HG03039 (cell line): Measurements from ENCODE around the gene RAB11B.
"Not testable (repeated sequence)": the region's sequence is repeated elsewhere in the genome, so short reads cannot be mapped to it uniquely, and the experiment has no call there.

Source experiments
- ATAC-seq: cut with Tn5 transposase; IDR thresholded peaks from one replicate; pipeline ENCODE4 v1.9.1; 2021; ENCODE audit warnings: mild to moderate bottlenecking, moderate library complexity; ENCODE audit not compliant: unreplicated experiment

The RAB11B gene

DNA sequence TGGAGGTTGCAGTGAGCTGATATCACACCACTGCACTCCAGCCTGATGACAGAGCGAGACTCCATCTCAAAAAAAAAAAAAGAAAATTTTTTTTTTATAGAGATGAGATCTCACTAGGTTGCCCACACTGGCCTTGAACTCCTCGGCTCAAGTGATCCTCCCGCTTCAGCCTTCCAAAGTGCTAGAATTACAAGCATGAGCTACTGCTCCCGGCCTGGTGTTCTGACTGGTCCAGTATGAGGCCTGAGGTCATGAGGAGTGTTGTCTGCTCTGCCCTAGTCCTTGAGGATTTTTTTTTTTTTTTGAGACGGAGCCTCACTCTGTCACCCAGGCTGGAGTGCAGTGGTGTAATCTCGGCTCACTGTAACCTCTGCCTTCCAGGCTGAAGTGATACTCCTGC lies 35.2 kb downstream of the RAB11B start:
- ATAC-seq, result not testable (repeated sequence)

DNA sequence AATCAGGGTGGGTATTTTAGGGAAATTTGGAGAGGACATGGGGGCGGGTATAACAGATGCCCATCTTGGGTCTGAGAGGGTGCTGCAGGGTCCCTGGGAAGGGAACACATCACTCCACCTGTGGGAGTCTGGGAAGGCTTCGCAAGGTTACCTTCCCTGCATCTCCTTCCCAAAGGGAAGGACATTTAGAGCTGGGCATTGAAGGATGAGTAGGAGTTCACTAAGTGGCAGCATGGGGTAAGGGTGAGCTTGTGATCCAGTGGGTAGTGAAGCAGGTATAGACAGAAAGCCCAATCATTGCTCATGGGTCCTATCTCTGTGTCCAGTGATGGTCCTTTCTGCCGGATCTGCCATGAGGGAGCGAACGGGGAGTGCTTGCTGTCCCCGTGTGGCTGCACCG lies 36.1 kb downstream of the RAB11B start:
- ATAC-seq, result no peak

DNA sequence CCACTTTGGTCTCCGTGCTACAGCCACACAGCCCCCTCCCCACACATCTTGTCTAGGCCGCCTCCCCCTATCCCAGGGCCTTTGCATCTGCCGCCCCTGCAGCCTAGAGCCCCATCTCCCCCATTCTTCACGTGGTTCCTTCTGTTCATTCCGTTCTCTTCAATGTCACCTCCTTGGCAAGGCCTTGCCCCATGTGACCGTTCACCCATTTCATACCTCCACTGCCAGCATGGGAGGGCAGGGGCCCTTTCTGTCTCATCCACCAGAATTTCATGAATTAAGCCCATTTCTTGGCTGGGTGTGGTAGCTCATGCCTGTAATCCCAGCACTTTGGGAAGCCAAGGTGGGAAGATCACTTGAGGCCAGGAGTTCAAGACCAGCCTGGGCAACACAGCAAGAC lies 38.9 kb downstream of the RAB11B start:
- no peak for ATAC-seq

DNA sequence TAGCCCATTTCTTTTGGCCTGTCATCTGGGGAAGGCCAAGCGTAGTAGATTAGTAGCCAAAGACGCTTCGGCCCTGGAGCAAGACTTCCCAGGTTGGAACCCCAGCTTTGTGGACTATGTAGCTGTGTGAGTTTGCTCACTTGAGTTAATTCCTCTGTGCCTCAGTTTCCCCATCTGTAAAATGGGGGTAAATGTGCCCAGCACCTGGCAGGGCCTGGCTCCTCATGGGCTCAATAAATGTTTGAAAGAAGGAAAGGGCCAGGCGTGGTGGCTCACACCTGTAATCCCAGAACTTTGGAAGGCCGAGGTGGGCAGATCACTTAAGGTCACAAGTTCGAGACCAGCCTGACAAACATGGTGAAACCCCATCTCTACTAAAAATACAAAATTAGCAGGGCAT lies 39.7 kb downstream of the RAB11B start:
- no peak for ATAC-seq

DNA sequence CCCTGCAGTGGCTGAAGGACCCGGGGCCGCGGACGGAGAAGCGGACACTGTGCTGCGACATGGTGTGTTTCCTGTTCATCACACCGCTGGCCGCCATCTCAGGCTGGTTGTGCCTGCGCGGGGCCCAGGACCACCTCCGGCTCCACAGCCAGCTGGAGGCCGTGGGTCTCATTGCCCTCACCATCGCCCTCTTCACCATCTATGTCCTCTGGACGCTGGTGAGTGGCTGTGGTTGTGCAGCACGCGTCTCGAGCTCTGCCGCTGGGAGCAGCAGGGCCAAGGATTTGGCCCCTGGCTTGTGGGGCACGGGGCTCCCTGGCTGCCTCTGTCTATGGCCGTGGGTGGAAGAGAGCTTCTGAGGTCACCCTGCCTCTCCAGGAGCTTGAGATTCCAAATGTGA lies 40.5 kb downstream of the RAB11B start:
- no peak for ATAC-seq

DNA sequence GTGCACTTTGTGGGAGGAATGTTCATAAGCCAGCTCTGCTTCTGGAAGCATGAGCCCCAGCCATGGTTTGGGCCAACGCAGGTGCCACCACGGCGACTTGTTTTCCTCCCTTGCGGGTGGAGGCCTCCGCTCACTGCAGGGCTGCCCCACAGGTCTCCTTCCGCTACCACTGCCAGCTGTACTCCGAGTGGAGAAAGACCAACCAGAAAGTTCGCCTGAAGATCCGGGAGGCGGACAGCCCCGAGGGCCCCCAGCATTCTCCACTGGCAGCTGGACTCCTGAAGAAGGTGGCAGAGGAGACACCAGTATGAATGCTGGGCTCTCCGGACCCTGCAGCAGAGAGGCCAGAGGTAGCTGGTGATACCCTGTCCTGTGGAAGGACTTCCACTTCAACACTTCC lies 48.1 kb downstream of the RAB11B start:
- ATAC-seq, result no peak

DNA sequence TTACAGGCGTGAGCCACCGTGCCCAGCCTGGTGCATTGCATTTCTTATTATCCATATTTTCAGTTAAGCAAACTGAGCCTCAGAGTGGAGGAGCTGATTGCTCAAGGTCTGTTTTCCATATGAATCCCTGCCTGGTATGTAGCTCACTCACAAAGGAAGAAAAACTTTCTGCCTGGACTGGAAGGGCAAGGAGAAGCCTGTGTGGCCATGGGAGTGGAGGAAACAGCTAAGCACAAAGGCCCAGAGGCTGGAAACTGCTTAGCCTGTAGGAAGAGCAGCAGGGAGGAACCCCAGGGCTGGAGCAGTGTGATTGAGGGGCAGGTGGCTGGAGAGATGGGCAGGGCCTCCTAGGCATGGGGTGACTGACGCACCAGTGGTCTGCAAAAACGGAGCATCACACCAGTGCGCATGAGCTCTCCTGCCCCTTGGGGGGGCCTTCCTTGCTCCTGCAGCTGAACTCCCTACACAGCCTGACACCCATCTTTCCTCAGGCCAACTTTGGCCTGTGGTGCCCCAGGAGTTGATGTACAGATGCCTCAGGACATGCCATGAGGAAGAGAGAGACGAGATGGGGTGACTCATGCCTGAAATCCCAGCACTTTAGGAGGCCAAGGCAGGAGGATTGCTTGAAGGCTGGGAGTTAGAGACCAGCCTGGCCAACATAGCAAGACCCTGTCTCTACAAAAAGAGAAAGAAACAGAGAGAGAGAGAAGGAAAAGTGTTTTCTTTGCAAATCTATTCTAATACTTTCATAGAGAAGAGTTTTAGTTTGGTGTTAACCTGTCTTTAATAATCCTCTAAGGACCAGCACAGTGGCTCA lies 51.8 kb downstream of the RAB11B start:
- ATAC-seq, result no peak

DNA sequence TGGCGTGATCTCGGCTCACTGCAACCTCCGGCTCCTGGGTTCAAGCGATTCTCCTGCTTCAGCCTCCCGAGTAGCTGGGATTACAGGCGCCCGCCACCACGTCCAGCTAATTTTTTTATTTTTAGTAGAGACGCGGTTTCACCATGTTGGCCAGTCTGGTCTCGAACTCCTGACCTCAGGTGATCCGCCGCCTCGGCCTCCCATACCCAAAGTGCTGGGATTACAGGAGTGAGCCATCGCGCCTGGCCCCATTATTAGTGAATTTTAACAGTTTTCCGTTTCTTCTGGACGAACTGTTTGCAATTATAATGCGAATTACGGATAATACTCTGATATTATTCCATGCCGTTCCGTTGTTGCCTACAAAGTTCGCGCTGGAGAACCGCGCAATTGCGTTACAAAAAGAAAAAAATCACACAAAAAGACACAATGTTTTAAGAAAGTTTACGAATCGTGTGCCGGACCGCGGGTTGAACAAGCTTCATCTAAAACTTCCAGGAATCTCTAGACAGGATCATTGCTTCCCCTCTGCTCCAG lies 54.0 kb downstream of the RAB11B start:
- not testable (repeated sequence) for ATAC-seq

DNA sequence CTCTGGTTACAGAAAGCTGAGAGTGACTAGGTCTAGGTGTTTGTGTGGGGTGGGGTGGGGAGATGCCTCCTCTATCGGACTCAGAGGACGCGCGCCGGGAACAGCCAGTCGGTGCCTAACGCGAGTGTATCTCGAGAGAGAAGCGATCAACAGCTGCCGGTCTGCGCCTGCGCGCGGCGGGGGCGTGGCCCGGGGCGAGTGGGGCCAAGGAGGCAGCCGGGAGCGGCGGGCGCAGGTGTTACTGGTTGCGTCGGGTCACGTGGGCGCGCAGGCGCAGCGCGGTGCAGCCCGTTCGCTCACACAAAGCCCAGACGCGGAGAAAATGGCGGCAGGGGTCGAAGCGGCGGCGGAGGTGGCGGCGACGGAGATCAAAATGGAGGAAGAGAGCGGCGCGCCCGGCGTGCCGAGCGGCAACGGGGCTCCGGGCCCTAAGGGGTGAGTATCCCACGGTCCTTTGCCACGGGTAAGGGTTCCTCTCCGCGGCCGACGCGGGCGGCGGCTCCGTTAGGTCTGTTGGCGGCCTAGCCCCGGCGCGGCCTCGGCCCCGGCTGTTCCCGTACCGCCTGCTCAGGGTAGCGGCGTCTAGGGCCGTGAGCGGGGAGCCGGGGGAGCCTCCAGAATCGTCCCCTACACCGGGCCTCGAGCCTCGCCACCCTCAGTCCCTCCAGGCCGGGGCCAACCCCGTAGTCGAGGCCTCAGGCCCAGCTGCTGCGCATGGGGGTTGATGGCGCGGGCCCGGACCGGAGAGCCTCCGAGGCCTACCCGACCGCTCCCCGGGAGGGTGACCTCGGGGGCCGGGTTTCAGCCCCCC lies 54.7 kb downstream of the RAB11B start, which contains the start of gene HNRNPM:
Gene HNRNPM (plus strand): TSS at position 299 of the 811 bp plus-strand sequence. CDS start 24 bp downstream, at position 323.
- ATAC-seq, result peak; percentile 69

DNA sequence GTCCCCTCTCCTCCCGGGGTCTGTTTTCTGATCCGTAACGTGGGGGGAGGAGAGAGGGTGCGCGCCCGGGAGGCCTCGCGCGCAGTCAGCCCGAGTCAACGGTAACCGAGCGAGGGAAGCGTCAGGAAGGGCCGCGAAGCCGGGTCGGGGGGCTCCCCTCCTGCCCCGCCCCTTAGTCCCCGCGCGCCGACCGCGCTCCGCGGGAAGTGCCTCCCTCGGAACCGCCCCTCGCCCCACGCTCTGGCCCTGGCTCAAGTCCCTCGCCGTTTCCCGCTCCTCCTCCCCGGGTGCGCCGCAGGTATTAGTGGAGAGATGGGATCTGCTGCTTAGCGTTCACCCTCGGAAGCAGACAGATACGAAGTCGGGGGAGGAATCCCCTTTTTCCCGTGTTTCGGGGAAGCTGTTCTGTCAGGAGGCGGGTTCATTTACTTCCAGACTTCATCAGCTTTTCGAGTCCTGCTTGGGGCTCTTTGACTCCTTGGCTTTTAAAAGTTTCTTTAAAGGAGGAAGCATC lies 55.4 kb downstream of the RAB11B start:
- peak; percentile 30 for ATAC-seq

DNA sequence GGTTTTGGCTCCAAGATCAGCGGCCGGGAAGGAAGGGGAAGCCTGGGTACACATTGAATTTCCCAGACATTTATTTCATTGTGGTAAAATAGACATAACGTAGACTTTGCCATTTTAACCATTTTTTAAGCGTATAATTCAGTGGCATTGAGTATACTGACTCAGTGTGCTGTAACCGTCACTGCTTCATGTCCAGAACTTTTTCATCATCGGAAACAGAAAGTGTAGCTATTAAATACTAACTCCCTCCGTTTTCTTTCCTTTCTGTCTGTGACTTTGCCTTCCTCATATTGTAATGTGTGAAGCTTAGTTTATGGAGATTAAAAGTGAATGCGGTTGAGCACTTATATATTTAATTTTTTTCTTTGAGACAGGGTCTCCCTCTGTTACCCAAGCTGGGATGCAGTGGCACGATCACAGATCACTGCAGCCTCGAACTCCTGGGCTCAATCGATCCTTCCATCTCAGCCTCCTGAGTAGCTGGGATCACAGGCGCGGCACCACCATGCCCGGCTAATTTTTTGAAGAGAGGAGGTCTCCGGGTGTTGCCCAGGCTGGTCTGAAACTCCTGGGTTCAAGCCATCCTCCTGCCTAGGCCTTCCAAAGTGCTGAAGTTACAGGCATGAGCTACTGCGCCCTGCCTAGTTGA lies 56.0 kb downstream of the RAB11B start:
- no peak for ATAC-seq

DNA sequence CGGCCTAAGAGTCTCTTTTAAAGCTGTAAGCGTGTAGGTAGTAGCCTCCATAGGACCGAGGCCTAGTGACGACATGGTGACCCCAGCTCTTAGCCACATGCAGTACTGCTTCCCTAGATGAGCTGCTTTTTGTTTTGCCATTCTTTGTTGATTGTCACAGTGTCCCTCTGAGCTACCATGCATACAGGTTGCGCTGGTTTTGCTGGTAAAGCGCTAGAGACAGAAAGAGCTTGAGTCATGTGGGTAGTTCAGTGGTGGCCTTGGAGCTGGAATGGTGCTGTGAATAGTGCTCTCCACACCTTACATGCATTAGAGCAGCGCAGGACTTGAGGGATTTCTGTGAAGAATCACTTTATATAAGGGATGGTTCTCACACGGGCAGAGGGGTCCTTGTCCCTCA lies 59.7 kb downstream of the RAB11B start:
- no peak for ATAC-seq

DNA sequence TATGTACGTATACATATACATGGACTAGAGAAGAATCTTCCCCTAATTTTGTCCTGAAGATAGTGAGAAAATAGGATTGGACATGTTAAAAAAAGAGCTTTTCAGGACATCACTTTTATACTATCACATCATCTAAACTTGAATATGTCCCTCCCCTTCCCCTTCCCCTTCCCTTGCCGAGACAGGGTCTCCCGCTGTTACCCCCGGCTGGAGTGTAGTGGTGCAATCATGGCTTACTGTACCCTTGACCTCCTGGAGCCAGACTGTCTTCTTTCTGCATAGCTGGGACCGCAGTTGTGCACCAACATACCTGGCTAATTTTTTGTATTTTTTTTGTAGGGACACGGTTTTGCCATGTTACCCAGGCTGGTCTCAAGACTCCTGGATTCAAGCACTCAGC lies 61.2 kb downstream of the RAB11B start:
- ATAC-seq, result no peak

DNA sequence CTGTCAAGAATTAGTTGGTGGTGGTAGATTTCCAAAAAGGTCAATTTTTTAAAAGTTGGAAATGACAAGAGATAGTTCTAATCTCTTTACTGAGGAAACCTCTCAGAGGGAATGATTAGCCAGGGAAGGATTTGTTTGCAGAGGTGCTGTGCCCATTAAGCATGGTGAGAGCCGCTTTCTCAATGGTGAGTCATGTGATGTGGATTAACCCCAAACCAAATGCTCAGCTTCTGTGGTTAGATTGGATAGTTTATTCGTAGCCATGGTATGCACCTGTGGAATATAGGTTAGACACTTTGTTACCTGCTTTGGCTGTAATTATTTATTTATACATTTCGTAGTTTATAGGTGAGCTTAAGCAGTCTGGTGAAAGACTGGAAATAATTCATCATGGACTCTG lies 61.7 kb downstream of the RAB11B start:
- no peak for ATAC-seq

DNA sequence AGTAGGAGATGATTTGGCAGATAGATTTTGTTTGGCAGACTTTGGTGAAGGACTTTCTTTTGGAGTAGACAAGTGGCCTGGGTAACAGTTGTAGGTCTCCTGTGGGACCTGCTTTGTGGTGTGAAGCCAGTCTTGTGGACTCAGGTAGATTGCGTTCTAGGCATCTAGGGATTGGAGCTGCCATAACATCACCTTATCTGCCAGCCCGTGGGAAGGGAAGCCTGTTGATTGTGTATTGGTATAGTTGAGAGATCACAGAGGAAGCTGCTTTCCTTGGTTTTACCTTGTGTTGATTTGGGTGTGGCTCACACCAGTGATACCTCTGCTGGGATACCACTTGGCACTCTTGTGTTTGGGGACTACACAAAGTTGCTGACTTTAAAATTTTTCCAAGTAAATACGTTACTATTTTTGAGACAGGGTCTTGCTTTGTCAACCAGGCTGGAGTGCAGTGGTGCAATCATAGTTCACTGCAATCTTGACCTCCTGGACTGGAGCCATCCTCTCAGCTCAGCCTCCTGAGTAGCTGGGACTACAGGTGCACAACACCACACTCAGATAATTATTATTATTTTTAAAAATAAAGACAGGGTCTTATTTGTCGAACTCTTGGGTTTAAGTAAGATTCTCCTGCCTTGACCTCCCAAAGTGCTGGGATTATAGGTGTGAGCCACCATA lies 62.4 kb downstream of the RAB11B start:
- ATAC-seq, result no peak

DNA sequence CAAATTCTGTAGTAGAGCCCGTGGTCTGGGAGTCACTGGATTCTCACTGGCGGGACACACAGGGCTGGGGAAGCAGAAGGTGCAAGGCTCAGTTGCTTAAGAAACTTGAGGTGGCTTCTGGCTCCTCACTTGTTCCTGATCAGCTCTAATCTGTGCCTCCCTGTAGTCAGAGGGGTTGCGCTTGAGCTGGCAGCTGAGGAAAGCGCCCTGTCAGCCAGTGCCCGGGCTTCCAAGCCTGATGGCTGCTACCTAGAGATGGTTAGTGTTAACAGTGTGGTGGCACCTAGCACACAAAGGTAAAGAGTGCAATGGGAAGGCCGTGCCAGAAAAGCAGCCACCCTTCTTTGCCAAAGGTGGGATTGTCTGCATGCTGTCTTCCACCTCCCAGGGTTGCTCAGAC lies 63.5 kb downstream of the RAB11B start:
- ATAC-seq, result no peak
